Measurements from ENCODE around the gene LRRFIP2.

Gene LRRFIP2

DNA sequence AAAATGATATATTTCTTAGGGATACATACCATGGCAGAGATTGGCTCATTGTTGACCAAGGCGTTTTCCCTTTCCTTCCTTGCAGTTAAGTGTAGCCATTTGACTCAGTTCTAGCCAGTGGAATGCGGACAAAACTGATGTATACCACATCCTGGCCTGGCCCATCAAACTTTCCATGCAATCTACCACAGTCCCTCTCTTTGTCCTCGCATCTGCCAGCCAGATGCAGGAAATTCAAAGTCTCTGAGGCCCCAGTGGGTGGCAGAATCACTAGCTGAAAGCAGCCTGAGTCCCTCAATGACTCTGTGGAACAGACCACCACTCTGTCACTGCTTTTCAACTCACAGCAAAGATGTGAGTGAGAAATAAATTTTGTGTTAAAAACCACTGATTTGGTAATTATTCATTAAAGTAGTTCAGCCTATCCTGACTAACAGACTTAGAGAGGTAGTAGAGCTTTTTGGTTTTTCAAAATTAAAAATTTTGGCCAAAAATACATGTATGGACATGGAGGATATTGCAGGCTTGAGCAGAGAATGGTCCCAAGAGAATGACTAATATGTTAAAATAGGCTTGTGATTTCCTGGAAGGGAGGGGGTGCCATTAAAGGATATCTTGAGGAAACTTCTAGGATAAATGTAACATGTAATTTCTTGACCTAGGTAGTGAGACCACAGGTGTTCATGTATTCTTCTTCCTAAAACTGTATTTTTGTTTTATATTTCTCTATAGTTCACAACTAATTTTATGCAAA is 10.9 kb downstream of the LRRFIP2 start:
- DNase-seq = no peak
- Histone ChIP-seq H3K27me3 (replicated peaks; ENCODE audit: insufficient read depth, low read length) (no peaks in the 10 kb centered on the region), H3K4me1 (ENCODE audit: low read length) (no peaks in the 10 kb centered on the region; the same call in 1 of the 2 replicates), H3K9me2 (replicated peaks; ENCODE audit: insufficient read depth, low read length) (no peaks in the 10 kb centered on the region), H3K9me3 (replicated peaks; ENCODE audit: insufficient read depth, low read length) (no peaks in the 10 kb centered on the region), H4K20me1 (ENCODE audit: insufficient read depth, low read length) (no peaks in the 10 kb centered on the region), H3K36me3 (replicated peaks; ENCODE audit: insufficient read depth, low read length) (no peaks in the 10 kb centered on the region), H3F3A (ENCODE audit: insufficient read depth, low read length) (no peaks in the 10 kb centered on the region), H3K9ac (ENCODE audit: low read length) (no peak overlapping the region), H3K27ac (ENCODE audit: low read length) (no peak overlapping the region), H2AFZ (ENCODE audit: low read length) (no peak overlapping the region), H3K4me2 (ENCODE audit: low read depth, low read length) (no peak overlapping the region), H3K79me2 (ENCODE audit: low read length) (peaks cover 8% of the 10 kb centered on the region; the same call in 1 of the 2 replicates), H3K4me3 (ENCODE audit: low read length) (no peak overlapping the region)
- TF ChIP-seq, protein P1, sequence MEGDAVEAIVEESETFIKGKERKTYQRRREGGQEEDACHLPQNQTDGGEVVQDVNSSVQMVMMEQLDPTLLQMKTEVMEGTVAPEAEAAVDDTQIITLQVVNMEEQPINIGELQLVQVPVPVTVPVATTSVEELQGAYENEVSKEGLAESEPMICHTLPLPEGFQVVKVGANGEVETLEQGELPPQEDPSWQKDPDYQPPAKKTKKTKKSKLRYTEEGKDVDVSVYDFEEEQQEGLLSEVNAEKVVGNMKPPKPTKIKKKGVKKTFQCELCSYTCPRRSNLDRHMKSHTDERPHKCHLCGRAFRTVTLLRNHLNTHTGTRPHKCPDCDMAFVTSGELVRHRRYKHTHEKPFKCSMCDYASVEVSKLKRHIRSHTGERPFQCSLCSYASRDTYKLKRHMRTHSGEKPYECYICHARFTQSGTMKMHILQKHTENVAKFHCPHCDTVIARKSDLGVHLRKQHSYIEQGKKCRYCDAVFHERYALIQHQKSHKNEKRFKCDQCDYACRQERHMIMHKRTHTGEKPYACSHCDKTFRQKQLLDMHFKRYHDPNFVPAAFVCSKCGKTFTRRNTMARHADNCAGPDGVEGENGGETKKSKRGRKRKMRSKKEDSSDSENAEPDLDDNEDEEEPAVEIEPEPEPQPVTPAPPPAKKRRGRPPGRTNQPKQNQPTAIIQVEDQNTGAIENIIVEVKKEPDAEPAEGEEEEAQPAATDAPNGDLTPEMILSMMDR (IDR thresholded peaks at IDR 0.05; ENCODE audit: low read length) = no peak
- TF ChIP-seq EZH2phosphoT487 (IDR thresholded peaks at IDR 0.05; ENCODE audit: low read length) (no peak), EZH2 (optimal IDR thresholded peaks at IDR 0.05; ENCODE audit: low read depth, low read length) (no peak)

DNA sequence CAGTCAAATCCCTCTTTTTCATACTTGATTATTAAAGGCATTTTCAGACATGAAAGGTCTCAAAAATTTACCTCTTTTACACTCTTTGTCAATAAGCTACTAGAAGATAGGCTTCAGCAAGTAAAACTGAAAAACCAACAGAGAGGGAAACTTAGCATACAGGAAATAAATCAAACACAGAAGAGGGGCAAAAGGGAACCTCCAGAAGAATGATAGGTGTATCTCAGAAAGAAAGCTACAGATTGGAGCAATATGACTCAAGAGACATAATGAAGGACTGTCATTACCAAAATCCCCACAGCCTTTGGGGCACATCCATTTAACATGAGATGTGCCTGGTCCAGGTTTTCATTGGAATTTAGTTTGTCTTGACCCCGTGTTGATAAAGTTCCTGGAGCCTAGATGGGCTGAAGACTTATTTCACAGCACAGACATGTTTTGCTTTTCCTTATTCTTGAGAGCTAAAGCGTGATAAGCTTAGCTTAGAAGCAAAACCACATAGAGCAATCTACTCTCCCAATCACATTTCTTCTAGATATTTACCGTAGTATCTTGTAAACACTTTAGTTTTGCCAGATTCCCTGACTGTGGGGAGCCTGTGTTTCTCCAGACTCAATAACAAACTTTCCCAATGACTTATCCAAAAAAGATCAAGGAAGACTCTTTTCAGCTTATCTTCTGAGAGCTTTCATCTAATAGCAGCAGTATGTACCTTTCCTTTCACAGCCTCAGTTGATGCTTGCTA is 11.7 kb downstream of the LRRFIP2 start:
- Histone ChIP-seq H3K27ac (ENCODE audit: low read length) (no peak overlapping the region), H3K9me3 (replicated peaks; ENCODE audit: insufficient read depth, low read length) (no peaks in the 10 kb centered on the region), H3K4me2 (ENCODE audit: low read depth, low read length) (no peak overlapping the region), H3K27me3 (replicated peaks; ENCODE audit: insufficient read depth, low read length) (no peaks in the 10 kb centered on the region), H3K9me2 (replicated peaks; ENCODE audit: insufficient read depth, low read length) (no peaks in the 10 kb centered on the region), H3K9ac (ENCODE audit: low read length) (no peak overlapping the region), H4K20me1 (ENCODE audit: insufficient read depth, low read length) (no peaks in the 10 kb centered on the region), H3K79me2 (ENCODE audit: low read length) (peaks cover 8% of the 10 kb centered on the region; the same call in 1 of the 2 replicates), H3F3A (ENCODE audit: insufficient read depth, low read length) (no peaks in the 10 kb centered on the region), H3K4me3 (ENCODE audit: low read length) (no peak overlapping the region), H3K4me1 (ENCODE audit: low read length) (no peaks in the 10 kb centered on the region; the same call in 1 of the 2 replicates), H3K36me3 (replicated peaks; ENCODE audit: insufficient read depth, low read length) (no peaks in the 10 kb centered on the region), H2AFZ (ENCODE audit: low read length) (no peak overlapping the region)
- TF ChIP-seq EZH2phosphoT487 (IDR thresholded peaks at IDR 0.05; ENCODE audit: low read length) (no peak), EZH2 (optimal IDR thresholded peaks at IDR 0.05; ENCODE audit: low read depth, low read length) (no peak)
- TF ChIP-seq, protein P1 (IDR thresholded peaks at IDR 0.05; ENCODE audit: low read length) = no peak
- no peak for DNase-seq

DNA sequence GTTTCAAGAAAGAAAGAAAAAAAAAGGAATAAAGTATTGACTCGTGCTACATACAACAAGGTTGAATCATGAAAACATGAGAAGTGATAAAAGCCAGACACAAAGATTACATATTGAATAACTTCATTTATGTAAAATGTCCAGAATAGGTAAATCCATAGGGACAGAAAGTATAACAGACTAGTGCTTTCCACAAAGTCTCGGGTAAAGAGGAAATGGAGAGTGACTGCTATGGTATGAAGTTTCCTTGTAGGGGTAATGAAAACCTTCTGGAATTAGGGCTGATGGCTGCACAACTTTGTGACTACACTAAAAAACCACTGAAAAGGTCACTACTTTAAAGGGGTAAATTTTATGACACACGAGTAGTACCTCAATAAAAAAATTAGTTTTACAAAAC is 13.0 kb downstream of the LRRFIP2 start:
- TF ChIP-seq EZH2phosphoT487 (IDR thresholded peaks at IDR 0.05; ENCODE audit: low read length) (no peak), EZH2 (optimal IDR thresholded peaks at IDR 0.05; ENCODE audit: low read depth, low read length) (no peak)
- TF ChIP-seq, protein P1 (IDR thresholded peaks at IDR 0.05; ENCODE audit: low read length) = no peak
- H3K9me2 ChIP-seq (replicated peaks; ENCODE audit: insufficient read depth, low read length) = no peaks in the 10 kb centered on the region
- DNase-seq = no peak
- no peaks in the 10 kb centered on the region; the same call in 1 of the 2 replicates for H3K4me1 ChIP-seq (ENCODE audit: low read length)
- H3K27ac ChIP-seq (ENCODE audit: low read length) = no peak overlapping the region
- no peak overlapping the region for H2AFZ ChIP-seq (ENCODE audit: low read length)
- no peaks in the 10 kb centered on the region for H3F3A ChIP-seq (ENCODE audit: insufficient read depth, low read length)
- no peak overlapping the region for H3K9ac ChIP-seq (ENCODE audit: low read length)
- H3K9me3 ChIP-seq (replicated peaks; ENCODE audit: insufficient read depth, low read length) = no peaks in the 10 kb centered on the region
- H3K4me2 ChIP-seq (ENCODE audit: low read depth, low read length) = no peak overlapping the region
- H3K27me3 ChIP-seq (replicated peaks; ENCODE audit: insufficient read depth, low read length) = no peaks in the 10 kb centered on the region
- no peak overlapping the region for H3K4me3 ChIP-seq (ENCODE audit: low read length)
- no peaks in the 10 kb centered on the region for H4K20me1 ChIP-seq (ENCODE audit: insufficient read depth, low read length)
- H3K36me3 ChIP-seq (replicated peaks; ENCODE audit: insufficient read depth, low read length) = no peaks in the 10 kb centered on the region
- H3K79me2 ChIP-seq (ENCODE audit: low read length) = peaks cover 11% of the 10 kb centered on the region; the same call in 1 of the 2 replicates

Data from MM.1S (cell line).